CD4-positive, alpha-beta T cell (primary cell): Measurements from ENCODE around the gene RHOF. TPM values are rescaled to one million over a fixed set of nuclear protein-coding genes. Genes with fewer than 3 reads are reported as not detected.

Experiments used
- ATAC-seq: fragments of 200-7000 bp; cut with Tn5 transposase; one replicate; pipeline ENCODE4 v1.10.0; 2022; ENCODE audit warnings: mild to moderate bottlenecking; ENCODE audit not compliant: poor library complexity
- CTCF ChIA-PET: fragments of 350-600 bp; sonication (Branson Sonifier 250); formaldehyde crosslinking; loops from one replicate; lab custom pipeline; 2021; ENCODE audit warnings: antibody characterized with exemption, inconsistent platforms; lab: Charles Lee
- POLR2A ChIA-PET: fragments of 350-600 bp; sonication (Branson Sonifier 250); formaldehyde crosslinking; loops from one replicate; lab custom pipeline; 2021; ENCODE audit warnings: antibody characterized with exemption, inconsistent platforms; lab: Charles Lee
- DNase-seq, 14 experiments: peaks; one replicate each; pipeline ENCODE4 v3.0.0-alpha.2; 2013 to 2020; ENCODE audit warnings: mixed read lengths in 2 of 14
- H3K27ac ChIP-seq, 2 donors: one replicate each; pipeline versions ENCODE4 v1.5.1 to v1.7.0; 2013; ENCODE audit warnings: low read length in 2 of 2, low read depth in 1 of 2, mild to moderate bottlenecking in 1 of 2
- H3K27me3 ChIP-seq, 2 experiments: 1 replicate in 1 of 2; 2 replicates in 1 of 2; pipeline versions ENCODE4 v1.6.1 to v1.7.0; 2013; ENCODE audit warnings: low read length in 2 of 2, control low read depth in 1 of 2, mild to moderate bottlenecking in 1 of 2, moderate library complexity in 1 of 2; ENCODE audit not compliant: insufficient read depth in 2 of 2, control insufficient read depth in 1 of 2
- H3K36me3 ChIP-seq: one replicate; pipeline ENCODE4 v1.6.1; 2013; ENCODE audit warnings: low read length, control low read depth; ENCODE audit not compliant: insufficient read depth
- H3K4me1 ChIP-seq: one replicate; pipeline ENCODE4 v1.6.1; 2013; ENCODE audit warnings: low read length, control low read depth; ENCODE audit not compliant: insufficient read depth
- H3K4me3 ChIP-seq: one replicate; pipeline ENCODE4 v1.5.1; 2013; ENCODE audit warnings: mild to moderate bottlenecking, low read length, moderate library complexity
- H3K9me3 ChIP-seq, 2 experiments: 1 replicate in 1 of 2; 2 replicates in 1 of 2; pipeline versions ENCODE4 v1.6.1 to v1.7.0; 2013; ENCODE audit warnings: low read length in 2 of 2, mild to moderate bottlenecking in 2 of 2, control low read depth in 1 of 2, moderate library complexity in 1 of 2; ENCODE audit not compliant: control insufficient read depth in 1 of 2, insufficient read depth in 1 of 2
- H3K27ac Mint-ChIP-seq: one replicate; pipeline ENCODE4 v1.8.0; 2020; ENCODE audit warnings: mixed read lengths
- H3K27me3 Mint-ChIP-seq: one replicate; pipeline ENCODE4 v1.8.0; 2021; ENCODE audit warnings: mixed read lengths
- H3K36me3 Mint-ChIP-seq: one replicate; pipeline ENCODE4 v1.8.0; 2021; ENCODE audit warnings: low read depth, mixed read lengths
- H3K4me1 Mint-ChIP-seq: one replicate; pipeline ENCODE4 v1.8.0; 2021; ENCODE audit warnings: low read depth, mixed read lengths
- H3K4me3 Mint-ChIP-seq: one replicate; pipeline ENCODE4 v1.8.0; 2020; ENCODE audit warnings: mild to moderate bottlenecking, mixed read lengths
- H3K9me3 Mint-ChIP-seq: one replicate; pipeline ENCODE4 v1.8.0; 2020; ENCODE audit warnings: mixed read lengths
- intact Hi-C, 2 experiments: fragments of 100-400 bp; cut with DNase I in 1 of 2; cut with micrococcal nuclease in 1 of 2; formaldehyde crosslinking; loops; one replicate each; pipeline versions ENCODE4 v1.15.1 to v1.9.0; 2023 to 2025; cut with DNase I, micrococcal nuclease
- total RNA-seq, 174 experiments: library from RNA in 2 of 174; stranded (reverse) in 2 of 174; gene quantifications; one replicate each; pipeline ENCODE4 v1.2.3 and lab custom pipeline; 2021 to 2026
- TF ChIP-seq, protein P1 (sequence below): fragments of 200-600 bp; IDR thresholded peaks from one replicate; pipeline ENCODE4 v1.8.0; 2022; ENCODE audit warnings: antibody characterized with exemption, mild to moderate bottlenecking

The RHOF gene
- total RNA-seq, 2 experiments from 2014 or later, result 155 to 164 TPM

DNA sequence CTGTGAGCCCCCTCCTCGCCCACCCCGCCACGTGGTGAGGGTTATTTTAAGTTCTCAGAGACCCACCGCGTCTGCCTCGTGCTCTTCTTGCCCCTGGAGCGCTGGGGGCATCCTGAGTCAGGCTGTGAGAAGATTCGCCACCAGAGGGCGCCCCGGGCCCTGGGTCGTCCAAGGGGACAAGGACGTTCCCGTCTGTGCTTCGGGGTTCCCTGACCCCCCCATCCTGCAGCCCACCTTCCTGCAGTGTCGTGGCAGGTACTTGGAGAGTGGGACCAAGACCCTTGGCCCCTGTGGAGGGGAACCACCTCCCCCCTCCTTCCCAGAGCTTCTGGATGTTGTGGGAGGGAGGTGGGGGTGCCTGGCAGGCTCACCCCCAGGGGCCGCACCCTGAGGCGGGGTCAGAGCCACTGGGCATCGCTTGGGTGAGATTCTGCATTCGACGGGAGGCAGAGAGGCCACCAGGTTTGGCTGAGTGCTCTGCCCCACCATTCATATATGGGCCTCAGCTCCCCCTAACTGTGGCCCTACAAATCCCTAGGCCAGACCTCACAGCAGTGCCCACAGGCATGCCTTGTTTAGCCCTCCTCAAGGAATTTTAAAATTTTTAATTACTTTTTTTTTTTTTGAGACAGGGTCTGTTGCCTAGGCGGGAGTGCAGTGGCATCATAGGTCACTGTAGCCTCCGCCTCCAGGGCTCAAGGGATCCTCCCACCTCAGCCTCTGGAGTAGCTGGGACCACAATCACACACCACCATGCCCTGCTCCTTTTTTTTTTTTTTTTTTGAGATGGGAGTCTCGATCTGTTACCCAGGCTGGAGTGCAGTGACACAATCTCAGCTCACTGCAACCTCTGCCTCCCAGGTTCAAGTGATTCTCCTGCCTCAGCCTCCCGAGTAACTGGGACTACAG lies 17.0 kb downstream of the RHOF start:
- H3K4me3 Mint-ChIP-seq, result no peak overlapping the region
- H3K4me1 Mint-ChIP-seq, result peaks cover 23% of the 10 kb centered on the region
- intact Hi-C loops, result loop anchor here (1.0 to 5.0 kb wide), 3 partner anchors 18 to 111 kb away; partner anchors contain the start of gene PSMD9 (in 1 of the 2)
- TF ChIP-seq, protein P1, sequence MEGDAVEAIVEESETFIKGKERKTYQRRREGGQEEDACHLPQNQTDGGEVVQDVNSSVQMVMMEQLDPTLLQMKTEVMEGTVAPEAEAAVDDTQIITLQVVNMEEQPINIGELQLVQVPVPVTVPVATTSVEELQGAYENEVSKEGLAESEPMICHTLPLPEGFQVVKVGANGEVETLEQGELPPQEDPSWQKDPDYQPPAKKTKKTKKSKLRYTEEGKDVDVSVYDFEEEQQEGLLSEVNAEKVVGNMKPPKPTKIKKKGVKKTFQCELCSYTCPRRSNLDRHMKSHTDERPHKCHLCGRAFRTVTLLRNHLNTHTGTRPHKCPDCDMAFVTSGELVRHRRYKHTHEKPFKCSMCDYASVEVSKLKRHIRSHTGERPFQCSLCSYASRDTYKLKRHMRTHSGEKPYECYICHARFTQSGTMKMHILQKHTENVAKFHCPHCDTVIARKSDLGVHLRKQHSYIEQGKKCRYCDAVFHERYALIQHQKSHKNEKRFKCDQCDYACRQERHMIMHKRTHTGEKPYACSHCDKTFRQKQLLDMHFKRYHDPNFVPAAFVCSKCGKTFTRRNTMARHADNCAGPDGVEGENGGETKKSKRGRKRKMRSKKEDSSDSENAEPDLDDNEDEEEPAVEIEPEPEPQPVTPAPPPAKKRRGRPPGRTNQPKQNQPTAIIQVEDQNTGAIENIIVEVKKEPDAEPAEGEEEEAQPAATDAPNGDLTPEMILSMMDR, result peak; percentile 78
- no peak overlapping the region for H3K4me3 ChIP-seq
- ChIA-PET POLR2A (interaction anchor here (0.5 to 33.0 kb wide), 5 partner anchors 8 to 226 kb away, joined by 3 to 1869 read pairs (median 5); partner anchors contain the start of genes RHOF, SETD1B and TMEM120B), CTCF (interaction anchor here (0.8 to 5.6 kb wide), 7 partner anchors 9 to 62 kb away, joined by 3 to 104 read pairs (median 4); partner anchors contain the start of gene RHOF)
- H3K27ac ChIP-seq, result peak overlapping the region in 1 of 2 donors; percentile 32
- no peaks in the 10 kb centered on the region for H3K9me3 ChIP-seq
- ATAC-seq (peak; percentile 77), DNase-seq (peak; percentile 81 to 97 (median 92))
- peaks cover 29% of the 10 kb centered on the region for H3K36me3 Mint-ChIP-seq
- no peaks in the 10 kb centered on the region for H3K27me3 ChIP-seq
- H3K4me1 ChIP-seq, result peaks cover 40% of the 10 kb centered on the region
- H3K36me3 ChIP-seq, result peaks cover 38% of the 10 kb centered on the region
- H3K27ac Mint-ChIP-seq, result peak overlapping the region; percentile 62
- no peaks in the 10 kb centered on the region for H3K9me3 Mint-ChIP-seq
- H3K27me3 Mint-ChIP-seq, result no peaks in the 10 kb centered on the region

DNA sequence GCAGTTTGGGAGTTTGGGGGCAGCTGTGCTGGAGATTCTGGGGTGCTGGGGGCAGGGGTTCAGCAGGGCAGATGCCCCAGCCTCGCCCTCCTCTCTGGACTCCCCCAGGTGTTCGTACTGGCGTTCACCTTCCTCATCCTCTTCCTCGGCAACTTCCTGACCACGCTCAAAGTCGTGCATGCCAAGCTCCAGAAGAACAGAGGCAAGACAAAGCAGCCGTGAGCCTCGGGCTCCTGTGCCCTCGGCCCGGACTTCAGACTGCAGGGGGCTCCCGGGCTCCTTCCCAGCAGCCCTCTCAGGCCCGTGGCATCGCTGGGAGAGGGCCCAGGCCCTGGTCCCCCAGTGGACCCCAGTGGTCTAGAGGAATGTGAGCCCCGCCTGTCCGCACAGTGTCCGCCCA lies 18.0 kb downstream of the RHOF start:
- ChIA-PET CTCF (interaction anchor here (5.6 kb wide), 1 partner anchor 18 kb away, joined by 104 read pairs; the partner anchor contains the start of gene RHOF), POLR2A (interaction anchor here (33.0 kb wide), 1 partner anchor 28 kb away, joined by 1869 read pairs; the partner anchor contains the start of genes RHOF and SETD1B)
- no peaks in the 10 kb centered on the region for H3K27me3 Mint-ChIP-seq
- Histone ChIP-seq H3K9me3 (no peaks in the 10 kb centered on the region), H3K36me3 (peaks cover 29% of the 10 kb centered on the region), H3K4me3 (no peak overlapping the region), H3K27ac (no peak overlapping the region), H3K27me3 (no peaks in the 10 kb centered on the region), H3K4me1 (peaks cover 31% of the 10 kb centered on the region)
- DNase-seq, result no peak
- no peak overlapping the region for H3K4me3 Mint-ChIP-seq
- no peaks in the 10 kb centered on the region for H3K9me3 Mint-ChIP-seq
- H3K27ac Mint-ChIP-seq, result no peak overlapping the region
- peaks cover 20% of the 10 kb centered on the region for H3K36me3 Mint-ChIP-seq
- ATAC-seq, result no peak
- peaks cover 22% of the 10 kb centered on the region for H3K4me1 Mint-ChIP-seq
- TF ChIP-seq, protein P1, result no peak
- intact Hi-C loops, result loop anchor here in 1 of 2 experiments (5.0 kb wide), 1 partner anchor 112 kb away; the partner anchor contains the start of gene PSMD9

DNA sequence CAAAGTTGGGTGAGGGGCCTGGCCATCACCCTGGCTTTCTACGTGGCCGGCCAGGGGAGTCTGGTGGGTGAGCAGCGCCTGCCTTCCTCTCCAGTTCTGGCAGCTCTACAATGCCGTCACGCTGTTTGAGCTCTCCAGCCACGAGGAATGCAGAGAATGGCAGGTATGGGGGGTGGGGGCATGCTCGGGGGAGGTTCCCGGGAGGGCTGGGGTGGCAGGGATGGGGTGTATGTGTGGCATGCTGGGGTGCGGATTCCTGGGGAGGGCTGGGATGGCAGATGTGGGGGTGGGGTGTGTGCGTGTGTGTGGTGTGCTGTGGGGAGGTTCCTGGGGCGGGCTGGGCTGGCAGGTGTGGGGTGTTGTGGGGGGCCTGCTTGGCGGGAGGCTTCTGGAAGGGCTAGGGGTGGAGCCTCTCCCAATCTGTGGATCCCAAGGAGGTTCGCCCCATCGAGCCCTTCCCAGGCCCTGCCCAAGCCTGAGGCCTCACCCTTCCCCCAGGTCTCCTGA lies 18.5 kb downstream of the RHOF start:
- H3K36me3 Mint-ChIP-seq, result peaks cover 15% of the 10 kb centered on the region
- TF ChIP-seq, protein P1, result no peak
- intact Hi-C loops, result loop anchor here in 1 of 2 experiments (5.0 kb wide), 3 partner anchors 112 to 273 kb away; partner anchors contain the start of gene PSMD9
- peaks cover 22% of the 10 kb centered on the region for H3K4me1 Mint-ChIP-seq
- Histone ChIP-seq H3K4me3 (no peak overlapping the region), H3K27ac (no peak overlapping the region), H3K4me1 (peaks cover 28% of the 10 kb centered on the region), H3K9me3 (no peaks in the 10 kb centered on the region), H3K27me3 (no peaks in the 10 kb centered on the region), H3K36me3 (peaks cover 25% of the 10 kb centered on the region)
- no peak overlapping the region for H3K27ac Mint-ChIP-seq
- ATAC-seq (no peak), DNase-seq (peak in 1 of 14 experiments; percentile 36)
- POLR2A ChIA-PET, result interaction anchor here (33.0 kb wide), 1 partner anchor 28 kb away, joined by 1869 read pairs; the partner anchor contains the start of genes RHOF and SETD1B
- no peaks in the 10 kb centered on the region for H3K9me3 Mint-ChIP-seq
- H3K27me3 Mint-ChIP-seq, result no peaks in the 10 kb centered on the region
- CTCF ChIA-PET, result interaction anchor here (5.6 kb wide), 1 partner anchor 18 kb away, joined by 104 read pairs; the partner anchor contains the start of gene RHOF
- no peak overlapping the region for H3K4me3 Mint-ChIP-seq
